Activated naive CD8-positive, alpha-beta T cell treated with anti-CD3 and anti-CD28 coated beads, Interleukin-2, amount 50 U/mL, for 24 hours (primary cell): ENCODE measurements around the gene PAGR1.
"Not testable (repeated sequence)": the region's sequence is repeated elsewhere in the genome, so short reads cannot be mapped to it uniquely, and the experiment has no call there.

ENCODE experiments used
- ATAC-seq: fragments of 150-1000 bp; cut with Tn5 transposase; one replicate; pipeline ENCODE4 v1.10.0; 2021
- DNase-seq: peaks from one replicate; pipeline ENCODE4 v3.0.0; 2021
- H3K27ac Mint-ChIP-seq: one replicate; pipeline ENCODE4 v1.8.0; 2021; ENCODE audit warnings: mild to moderate bottlenecking, mixed read lengths
- H3K27me3 Mint-ChIP-seq: one replicate; pipeline ENCODE4 v1.8.0; 2021; ENCODE audit warnings: mixed read lengths
- H3K36me3 Mint-ChIP-seq: one replicate; pipeline ENCODE4 v1.8.0; 2021; ENCODE audit warnings: low read depth, mixed read lengths
- H3K4me1 Mint-ChIP-seq: one replicate; pipeline ENCODE4 v1.8.0; 2021; ENCODE audit warnings: mixed read lengths
- H3K4me3 Mint-ChIP-seq: one replicate; pipeline ENCODE4 v1.8.0; 2021; ENCODE audit warnings: mild to moderate bottlenecking, moderate library complexity, mixed read lengths
- H3K9me3 Mint-ChIP-seq: one replicate; pipeline ENCODE4 v1.8.0; 2021; ENCODE audit warnings: mixed read lengths

PAGR1 gene

GRCh38 chr16:29787155-29787554 lies 28.8 kb upstream of the PAGR1 start:
- peaks cover 46% of the 10 kb centered on the region for H3K4me1 Mint-ChIP-seq
- ATAC-seq, DNase-seq, H3K9me3 Mint-ChIP-seq, H3K4me3 Mint-ChIP-seq, H3K27me3 Mint-ChIP-seq, H3K27ac Mint-ChIP-seq: not testable (repeated sequence)
- peaks cover 16% of the 10 kb centered on the region for H3K36me3 Mint-ChIP-seq

- H3K4me1 Mint-ChIP-seq = peaks cover 46% of the 10 kb centered on the region
- ATAC-seq = no peak
Measured at GRCh38 chr16:29789775-29790182, 26.2 kb upstream of the PAGR1 start.

GRCh38 chr16:29790183-29790948 lies 25.6 kb upstream of the PAGR1 start, which contains the start of gene KIF22:
Gene KIF22 (plus strand): TSS chr16:29790751. CDS start chr16:29790760, 9 bp downstream.
- peak within 1 kb of the TSS; percentile 98 for H3K4me3 Mint-ChIP-seq
- H3K9me3 Mint-ChIP-seq = no peaks in the 10 kb centered on the region
- H3K36me3 Mint-ChIP-seq = peaks cover 35% of the 10 kb centered on the region
- no peaks in the 10 kb centered on the region for H3K27me3 Mint-ChIP-seq
- peak within 1 kb of the TSS; percentile 97 for H3K27ac Mint-ChIP-seq
- DNase-seq (peak; percentile 100), ATAC-seq (peak; percentile 96)
- peaks cover 42% of the 10 kb centered on the region for H3K4me1 Mint-ChIP-seq

More at GRCh38 chr16:29789775-29790182, 26.2 kb upstream of the PAGR1 start:
- Mint-ChIP-seq H3K27me3 (no peaks in the 10 kb centered on the region), H3K27ac (peak overlapping the region; percentile 97), H3K9me3 (no peaks in the 10 kb centered on the region), H3K36me3 (peaks cover 33% of the 10 kb centered on the region), H3K4me3 (peak overlapping the region; percentile 98)
- no peak for DNase-seq

GRCh38 chr16:29790949-29791844 lies 24.8 kb upstream of the PAGR1 start:
- DNase-seq (no peak), ATAC-seq (peak; percentile 27)
- Mint-ChIP-seq H3K9me3 (no peaks in the 10 kb centered on the region), H3K36me3 (peaks cover 40% of the 10 kb centered on the region), H3K27ac (peak overlapping the region; percentile 97), H3K4me3 (peak overlapping the region; percentile 98), H3K4me1 (peaks cover 39% of the 10 kb centered on the region), H3K27me3 (no peaks in the 10 kb centered on the region)

GRCh38 chr16:29791845-29792807 lies 23.8 kb upstream of the PAGR1 start:
- H3K27ac Mint-ChIP-seq = peak overlapping the region; percentile 97
- DNase-seq = no peak
- no peaks in the 10 kb centered on the region for H3K27me3 Mint-ChIP-seq
- no peaks in the 10 kb centered on the region for H3K9me3 Mint-ChIP-seq
- peaks cover 39% of the 10 kb centered on the region for H3K4me1 Mint-ChIP-seq
- H3K4me3 Mint-ChIP-seq = peak overlapping the region; percentile 98
- peaks cover 49% of the 10 kb centered on the region for H3K36me3 Mint-ChIP-seq
- ATAC-seq = no peak

GRCh38 chr16:29793153-29793552 lies 22.8 kb upstream of the PAGR1 start:
- ATAC-seq = not testable (repeated sequence)

GRCh38 chr16:29794231-29794710 lies 21.7 kb upstream of the PAGR1 start:
- Mint-ChIP-seq H3K27me3 (no peaks in the 10 kb centered on the region), H3K9me3 (no peaks in the 10 kb centered on the region), H3K4me1 (peaks cover 36% of the 10 kb centered on the region), H3K27ac (no peak overlapping the region), H3K4me3 (no peak overlapping the region), H3K36me3 (peaks cover 67% of the 10 kb centered on the region)
- no peak for ATAC-seq
- no peak for DNase-seq

More at GRCh38 chr16:29793153-29793552, 22.8 kb upstream of the PAGR1 start:
- DNase-seq, H3K9me3 Mint-ChIP-seq, H3K27ac Mint-ChIP-seq, H3K4me3 Mint-ChIP-seq, H3K27me3 Mint-ChIP-seq: not testable (repeated sequence)
- Mint-ChIP-seq H3K4me1 (peaks cover 39% of the 10 kb centered on the region), H3K36me3 (peaks cover 58% of the 10 kb centered on the region)

GRCh38 chr16:29802416-29802935 lies 13.5 kb upstream of the PAGR1 start:
- Mint-ChIP-seq H3K9me3 (no peaks in the 10 kb centered on the region), H3K27ac (no peak overlapping the region), H3K36me3 (peaks cover 58% of the 10 kb centered on the region), H3K27me3 (no peaks in the 10 kb centered on the region), H3K4me3 (no peak overlapping the region), H3K4me1 (peaks cover 21% of the 10 kb centered on the region)
- ATAC-seq (no peak), DNase-seq (no peak)

- Mint-ChIP-seq H3K27ac (peak overlapping the region; percentile 99), H3K27me3 (no peaks in the 10 kb centered on the region), H3K4me3 (peak overlapping the region; percentile 97), H3K4me1 (peaks cover 34% of the 10 kb centered on the region), H3K36me3 (peaks cover 59% of the 10 kb centered on the region), H3K9me3 (no peaks in the 10 kb centered on the region)
- ATAC-seq = no peak
- DNase-seq = no peak
Measured at GRCh38 chr16:29804020-29804419, 11.9 kb upstream of the PAGR1 start.

- H3K36me3 Mint-ChIP-seq = peaks cover 57% of the 10 kb centered on the region
Measured at GRCh38 chr16:29804455-29805231, 11.3 kb upstream of the PAGR1 start.

GRCh38 chr16:29805232-29806098 lies 10.5 kb upstream of the PAGR1 start:
- peak overlapping the region; percentile 99 for H3K27ac Mint-ChIP-seq
- H3K36me3 Mint-ChIP-seq = peaks cover 61% of the 10 kb centered on the region
- H3K4me1 Mint-ChIP-seq = peaks cover 44% of the 10 kb centered on the region
- H3K27me3 Mint-ChIP-seq = no peaks in the 10 kb centered on the region
- peak; percentile 98 for DNase-seq
- ATAC-seq = peak; percentile 64
- no peaks in the 10 kb centered on the region for H3K9me3 Mint-ChIP-seq
- peak overlapping the region; percentile 97 for H3K4me3 Mint-ChIP-seq

More at GRCh38 chr16:29804455-29805231, 11.3 kb upstream of the PAGR1 start:
- H3K4me3 Mint-ChIP-seq = peak overlapping the region; percentile 97
- H3K4me1 Mint-ChIP-seq = peaks cover 35% of the 10 kb centered on the region
- ATAC-seq (peak; percentile 1), DNase-seq (no peak)
- H3K27me3 Mint-ChIP-seq = no peaks in the 10 kb centered on the region
- H3K9me3 Mint-ChIP-seq = no peaks in the 10 kb centered on the region
- peak overlapping the region; percentile 99 for H3K27ac Mint-ChIP-seq

- ATAC-seq = no peak
- peaks cover 50% of the 10 kb centered on the region for H3K4me1 Mint-ChIP-seq
- H3K27ac Mint-ChIP-seq = peak within 1 kb of the TSS; percentile 99
- DNase-seq = peak; percentile 80
- no peaks in the 10 kb centered on the region for H3K27me3 Mint-ChIP-seq
- H3K36me3 Mint-ChIP-seq = peaks cover 58% of the 10 kb centered on the region
- H3K4me3 Mint-ChIP-seq = peak within 1 kb of the TSS; percentile 97
- H3K9me3 Mint-ChIP-seq = no peaks in the 10 kb centered on the region
Measured at GRCh38 chr16:29806099-29806579, 9.8 kb upstream of the PAGR1 start, which contains the start of gene MAZ. Gene MAZ (plus strand): TSS chr16:29806529. CDS start chr16:29806702, 173 bp downstream.
